IMR-90 (cell line): ENCODE results near the gene RERE.

ENCODE experiments used
- CEBPB ChIP-seq: IDR thresholded peaks from 2 replicates; pipeline ENCODE4 v1.6.1; 2012; ENCODE audit warnings: low read depth, low read length, improper control_type of control experiment
- CHD1 ChIP-seq: IDR thresholded peaks from 2 replicates; pipeline ENCODE4 v1.6.1; 2012; ENCODE audit warnings: low read depth, low read length, improper control_type of control experiment
- FOS ChIP-seq: fragments of 150-350 bp; IDR thresholded peaks from 2 replicates; pipeline ENCODE4 v1.6.1; 2016; ENCODE audit warnings: low read depth, low read length
- MAFK ChIP-seq: IDR thresholded peaks from 2 replicates; pipeline ENCODE4 v1.6.1; 2012; ENCODE audit warnings: low read depth, low read length, improper control_type of control experiment
- MAZ ChIP-seq: IDR thresholded peaks from 2 replicates; pipeline ENCODE4 v1.6.1; 2012; ENCODE audit warnings: low read depth, mild to moderate bottlenecking, low read length, improper control_type of control experiment, moderate library complexity, borderline replicate concordance
- MXI1 ChIP-seq: IDR thresholded peaks from 2 replicates; pipeline ENCODE4 v1.6.1; 2012; ENCODE audit warnings: low read depth, mild to moderate bottlenecking, low read length, moderate library complexity, borderline replicate concordance
- POLR2A ChIP-seq: IDR thresholded peaks from 2 replicates; pipeline ENCODE4 v1.6.1; 2012; ENCODE audit warnings: mild to moderate bottlenecking, low read depth, low read length
- RAD21 ChIP-seq: IDR thresholded peaks from 2 replicates; pipeline ENCODE4 v1.6.1; 2012; ENCODE audit warnings: low read length, improper control_type of control experiment
- RCOR1 ChIP-seq: IDR thresholded peaks from 2 replicates; pipeline ENCODE4 v1.6.1; 2012; ENCODE audit warnings: mild to moderate bottlenecking, low read length, improper control_type of control experiment; ENCODE audit not compliant: insufficient replicate concordance
- RFX5 ChIP-seq: IDR thresholded peaks from 2 replicates; pipeline ENCODE4 v1.8.0; 2012; ENCODE audit warnings: low read depth, mild to moderate bottlenecking, low read length, moderate library complexity
- SMC3 ChIP-seq: fragments of 150-350 bp; IDR thresholded peaks from 2 replicates; pipeline ENCODE4 v1.6.1; 2016; ENCODE audit warnings: low read depth, mild to moderate bottlenecking, antibody characterized with exemption, low read length, moderate library complexity
- TF ChIP-seq, protein P1 (sequence below): conservative IDR thresholded peaks from 2 replicates; pipeline ENCODE4 v1.5.1; 2012; ENCODE audit warnings: mild to moderate bottlenecking, low read depth, low read length, improper control_type of control experiment
- TF ChIP-seq, protein P2 (sequence below): fragments of 150-350 bp; IDR thresholded peaks from 2 replicates; pipeline ENCODE4 v1.6.1; 2017; ENCODE audit warnings: mild to moderate bottlenecking, antibody characterized with exemption, low read length, low read depth
- TF ChIP-seq, protein P3 (sequence below): fragments of 150-350 bp; IDR thresholded peaks from 2 replicates; pipeline ENCODE4 v1.6.1; 2016; ENCODE audit warnings: low read depth, mild to moderate bottlenecking, low read length, moderate library complexity, borderline replicate concordance

DNA sequence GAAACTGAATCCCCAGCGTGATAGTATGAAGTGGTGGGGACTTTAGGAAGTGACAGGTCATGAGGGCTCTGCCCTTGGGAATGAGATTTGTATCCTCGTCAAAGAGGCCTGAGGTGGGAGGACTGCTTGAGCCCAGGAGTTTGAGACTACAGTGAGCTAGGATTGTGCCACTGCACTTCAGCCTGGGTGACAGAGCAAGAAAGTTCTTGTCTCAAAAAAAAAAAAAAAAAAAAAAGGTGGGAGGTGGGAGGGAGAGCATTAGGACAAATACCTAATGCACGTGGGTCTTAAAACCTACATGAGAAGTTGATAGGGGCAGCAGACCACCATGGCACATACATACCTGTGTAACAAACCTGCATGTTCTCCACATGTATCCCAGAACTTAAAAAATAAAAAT lies 24.0 kb upstream of the RERE start:
- TF ChIP-seq, protein P1, sequence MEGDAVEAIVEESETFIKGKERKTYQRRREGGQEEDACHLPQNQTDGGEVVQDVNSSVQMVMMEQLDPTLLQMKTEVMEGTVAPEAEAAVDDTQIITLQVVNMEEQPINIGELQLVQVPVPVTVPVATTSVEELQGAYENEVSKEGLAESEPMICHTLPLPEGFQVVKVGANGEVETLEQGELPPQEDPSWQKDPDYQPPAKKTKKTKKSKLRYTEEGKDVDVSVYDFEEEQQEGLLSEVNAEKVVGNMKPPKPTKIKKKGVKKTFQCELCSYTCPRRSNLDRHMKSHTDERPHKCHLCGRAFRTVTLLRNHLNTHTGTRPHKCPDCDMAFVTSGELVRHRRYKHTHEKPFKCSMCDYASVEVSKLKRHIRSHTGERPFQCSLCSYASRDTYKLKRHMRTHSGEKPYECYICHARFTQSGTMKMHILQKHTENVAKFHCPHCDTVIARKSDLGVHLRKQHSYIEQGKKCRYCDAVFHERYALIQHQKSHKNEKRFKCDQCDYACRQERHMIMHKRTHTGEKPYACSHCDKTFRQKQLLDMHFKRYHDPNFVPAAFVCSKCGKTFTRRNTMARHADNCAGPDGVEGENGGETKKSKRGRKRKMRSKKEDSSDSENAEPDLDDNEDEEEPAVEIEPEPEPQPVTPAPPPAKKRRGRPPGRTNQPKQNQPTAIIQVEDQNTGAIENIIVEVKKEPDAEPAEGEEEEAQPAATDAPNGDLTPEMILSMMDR, result no peak
- TF ChIP-seq MXI1 (no peak), RAD21 (no peak), POLR2A (no peak), MAZ (no peak), MAFK (no peak), SMC3 (no peak), CEBPB (no peak), RFX5 (no peak), CHD1 (no peak), FOS (no peak), RCOR1 (no peak)
- TF ChIP-seq, protein P2, sequence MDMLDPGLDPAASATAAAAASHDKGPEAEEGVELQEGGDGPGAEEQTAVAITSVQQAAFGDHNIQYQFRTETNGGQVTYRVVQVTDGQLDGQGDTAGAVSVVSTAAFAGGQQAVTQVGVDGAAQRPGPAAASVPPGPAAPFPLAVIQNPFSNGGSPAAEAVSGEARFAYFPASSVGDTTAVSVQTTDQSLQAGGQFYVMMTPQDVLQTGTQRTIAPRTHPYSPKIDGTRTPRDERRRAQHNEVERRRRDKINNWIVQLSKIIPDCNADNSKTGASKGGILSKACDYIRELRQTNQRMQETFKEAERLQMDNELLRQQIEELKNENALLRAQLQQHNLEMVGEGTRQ, result no peak
- TF ChIP-seq, protein P3, sequence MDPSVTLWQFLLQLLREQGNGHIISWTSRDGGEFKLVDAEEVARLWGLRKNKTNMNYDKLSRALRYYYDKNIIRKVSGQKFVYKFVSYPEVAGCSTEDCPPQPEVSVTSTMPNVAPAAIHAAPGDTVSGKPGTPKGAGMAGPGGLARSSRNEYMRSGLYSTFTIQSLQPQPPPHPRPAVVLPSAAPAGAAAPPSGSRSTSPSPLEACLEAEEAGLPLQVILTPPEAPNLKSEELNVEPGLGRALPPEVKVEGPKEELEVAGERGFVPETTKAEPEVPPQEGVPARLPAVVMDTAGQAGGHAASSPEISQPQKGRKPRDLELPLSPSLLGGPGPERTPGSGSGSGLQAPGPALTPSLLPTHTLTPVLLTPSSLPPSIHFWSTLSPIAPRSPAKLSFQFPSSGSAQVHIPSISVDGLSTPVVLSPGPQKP, result no peak
